ENCODE measurements around the gene CBARP.

Gene CBARP

DNA sequence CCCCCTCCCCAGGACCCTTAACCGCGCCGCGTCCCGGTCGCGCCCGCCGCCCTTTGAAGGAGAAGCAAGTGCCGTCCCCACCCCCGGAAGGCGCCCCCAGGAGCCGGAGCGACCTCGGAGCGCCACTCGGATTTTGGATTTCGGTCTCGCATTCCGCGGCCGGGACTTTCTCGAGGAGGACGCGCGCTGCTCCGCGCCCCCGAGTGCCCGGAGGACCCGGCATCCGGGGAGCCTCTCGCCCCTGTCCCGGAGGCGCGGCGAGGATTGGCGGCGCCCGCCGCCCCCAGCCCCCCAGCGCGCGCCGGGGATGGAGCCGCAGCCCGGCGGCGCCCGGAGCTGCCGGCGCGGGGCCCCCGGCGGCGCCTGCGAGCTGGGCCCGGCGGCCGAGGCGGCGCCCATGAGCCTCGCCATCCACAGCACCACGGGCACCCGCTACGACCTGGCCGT lies 12.2 kb upstream of the CBARP start (continued):
- TF ChIP-seq ZNF544 (tag by site-specific recombination; IDR thresholded peaks at IDR 0.05) (no peak), ZNF146 (tag by site-specific recombination; IDR thresholded peaks at IDR 0.05) (0 out of 2 replicates have a peak, but pooled peaks have one; percentile 8), ZBTB21 (tag by site-specific recombination; IDR thresholded peaks at IDR 0.05) (no peak), ZNF174 (tag by site-specific recombination; IDR thresholded peaks at IDR 0.05) (no peak), KLF10 (tag by site-specific recombination; IDR thresholded peaks at IDR 0.05) (peak; percentile 3; the same call in 1 of the 2 replicates), KLF9 (tag by site-specific recombination; IDR thresholded peaks at IDR 0.05; ENCODE audit: low read depth) (no peak), FEZF1 (tag by site-specific recombination; IDR thresholded peaks at IDR 0.05) (no peak), ZFP37 (tag by site-specific recombination; IDR thresholded peaks at IDR 0.05) (no peak), ZNF24 (tag by site-specific recombination; IDR thresholded peaks at IDR 0.05) (no peak), OSR2 (tag by site-specific recombination; IDR thresholded peaks at IDR 0.05) (no peak), EGR2 (tag by site-specific recombination; IDR thresholded peaks at IDR 0.05; ENCODE audit: low read depth) (no peak), ZNF274 (IDR thresholded peaks at IDR 0.05; ENCODE audit: low read length) (no peak), ZNF274 (tag by site-specific recombination; IDR thresholded peaks at IDR 0.05; ENCODE audit: borderline replicate concordance) (no peak), ZNF292 (tag by site-specific recombination; IDR thresholded peaks at IDR 0.05; ENCODE audit: borderline replicate concordance, low read depth) (no peak), ZNF624 (tag by site-specific recombination; IDR thresholded peaks at IDR 0.05) (no peak), ZNF426 (tag by site-specific recombination; IDR thresholded peaks at IDR 0.05) (no peak), SALL2 (tag by site-specific recombination; IDR thresholded peaks at IDR 0.05; ENCODE audit: borderline replicate concordance) (no peak), OVOL3 (tag by site-specific recombination; IDR thresholded peaks at IDR 0.05) (no peak), ZNF19 (tag by site-specific recombination; IDR thresholded peaks at IDR 0.05; ENCODE audit: low read depth) (no peak), ZNF791 (tag by site-specific recombination; IDR thresholded peaks at IDR 0.05) (no peak), SETDB1 (IDR thresholded peaks at IDR 0.05; ENCODE audit: insufficient read length, low read length) (no peak), YY1 (tag by site-specific recombination; IDR thresholded peaks at IDR 0.05) (no peak), ZNF341 (tag by site-specific recombination; IDR thresholded peaks at IDR 0.05; ENCODE audit: low read depth) (peak; percentile 16; the same call in 1 of the 2 replicates), SP7 (tag by site-specific recombination; IDR thresholded peaks at IDR 0.05) (peak; percentile 32), HOXD13 (CRISPR knock-in tag; IDR thresholded peaks at IDR 0.05; ENCODE audit: borderline replicate concordance) (no peak), ZNF10 (tag by site-specific recombination; IDR thresholded peaks at IDR 0.05) (no peak)
- TF ChIP-seq, protein P1, sequence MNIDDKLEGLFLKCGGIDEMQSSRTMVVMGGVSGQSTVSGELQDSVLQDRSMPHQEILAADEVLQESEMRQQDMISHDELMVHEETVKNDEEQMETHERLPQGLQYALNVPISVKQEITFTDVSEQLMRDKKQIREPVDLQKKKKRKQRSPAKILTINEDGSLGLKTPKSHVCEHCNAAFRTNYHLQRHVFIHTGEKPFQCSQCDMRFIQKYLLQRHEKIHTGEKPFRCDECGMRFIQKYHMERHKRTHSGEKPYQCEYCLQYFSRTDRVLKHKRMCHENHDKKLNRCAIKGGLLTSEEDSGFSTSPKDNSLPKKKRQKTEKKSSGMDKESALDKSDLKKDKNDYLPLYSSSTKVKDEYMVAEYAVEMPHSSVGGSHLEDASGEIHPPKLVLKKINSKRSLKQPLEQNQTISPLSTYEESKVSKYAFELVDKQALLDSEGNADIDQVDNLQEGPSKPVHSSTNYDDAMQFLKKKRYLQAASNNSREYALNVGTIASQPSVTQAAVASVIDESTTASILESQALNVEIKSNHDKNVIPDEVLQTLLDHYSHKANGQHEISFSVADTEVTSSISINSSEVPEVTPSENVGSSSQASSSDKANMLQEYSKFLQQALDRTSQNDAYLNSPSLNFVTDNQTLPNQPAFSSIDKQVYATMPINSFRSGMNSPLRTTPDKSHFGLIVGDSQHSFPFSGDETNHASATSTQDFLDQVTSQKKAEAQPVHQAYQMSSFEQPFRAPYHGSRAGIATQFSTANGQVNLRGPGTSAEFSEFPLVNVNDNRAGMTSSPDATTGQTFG (tag by site-specific recombination; IDR thresholded peaks at IDR 0.05; ENCODE audit: borderline replicate concordance), result no peak
- TF ChIP-seq, protein P2, sequence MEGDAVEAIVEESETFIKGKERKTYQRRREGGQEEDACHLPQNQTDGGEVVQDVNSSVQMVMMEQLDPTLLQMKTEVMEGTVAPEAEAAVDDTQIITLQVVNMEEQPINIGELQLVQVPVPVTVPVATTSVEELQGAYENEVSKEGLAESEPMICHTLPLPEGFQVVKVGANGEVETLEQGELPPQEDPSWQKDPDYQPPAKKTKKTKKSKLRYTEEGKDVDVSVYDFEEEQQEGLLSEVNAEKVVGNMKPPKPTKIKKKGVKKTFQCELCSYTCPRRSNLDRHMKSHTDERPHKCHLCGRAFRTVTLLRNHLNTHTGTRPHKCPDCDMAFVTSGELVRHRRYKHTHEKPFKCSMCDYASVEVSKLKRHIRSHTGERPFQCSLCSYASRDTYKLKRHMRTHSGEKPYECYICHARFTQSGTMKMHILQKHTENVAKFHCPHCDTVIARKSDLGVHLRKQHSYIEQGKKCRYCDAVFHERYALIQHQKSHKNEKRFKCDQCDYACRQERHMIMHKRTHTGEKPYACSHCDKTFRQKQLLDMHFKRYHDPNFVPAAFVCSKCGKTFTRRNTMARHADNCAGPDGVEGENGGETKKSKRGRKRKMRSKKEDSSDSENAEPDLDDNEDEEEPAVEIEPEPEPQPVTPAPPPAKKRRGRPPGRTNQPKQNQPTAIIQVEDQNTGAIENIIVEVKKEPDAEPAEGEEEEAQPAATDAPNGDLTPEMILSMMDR (tag by site-specific recombination; IDR thresholded peaks at IDR 0.05), result 0 out of 2 replicates have a peak, but pooled peaks have one; percentile 2
- TF ChIP-seq, protein P3, sequence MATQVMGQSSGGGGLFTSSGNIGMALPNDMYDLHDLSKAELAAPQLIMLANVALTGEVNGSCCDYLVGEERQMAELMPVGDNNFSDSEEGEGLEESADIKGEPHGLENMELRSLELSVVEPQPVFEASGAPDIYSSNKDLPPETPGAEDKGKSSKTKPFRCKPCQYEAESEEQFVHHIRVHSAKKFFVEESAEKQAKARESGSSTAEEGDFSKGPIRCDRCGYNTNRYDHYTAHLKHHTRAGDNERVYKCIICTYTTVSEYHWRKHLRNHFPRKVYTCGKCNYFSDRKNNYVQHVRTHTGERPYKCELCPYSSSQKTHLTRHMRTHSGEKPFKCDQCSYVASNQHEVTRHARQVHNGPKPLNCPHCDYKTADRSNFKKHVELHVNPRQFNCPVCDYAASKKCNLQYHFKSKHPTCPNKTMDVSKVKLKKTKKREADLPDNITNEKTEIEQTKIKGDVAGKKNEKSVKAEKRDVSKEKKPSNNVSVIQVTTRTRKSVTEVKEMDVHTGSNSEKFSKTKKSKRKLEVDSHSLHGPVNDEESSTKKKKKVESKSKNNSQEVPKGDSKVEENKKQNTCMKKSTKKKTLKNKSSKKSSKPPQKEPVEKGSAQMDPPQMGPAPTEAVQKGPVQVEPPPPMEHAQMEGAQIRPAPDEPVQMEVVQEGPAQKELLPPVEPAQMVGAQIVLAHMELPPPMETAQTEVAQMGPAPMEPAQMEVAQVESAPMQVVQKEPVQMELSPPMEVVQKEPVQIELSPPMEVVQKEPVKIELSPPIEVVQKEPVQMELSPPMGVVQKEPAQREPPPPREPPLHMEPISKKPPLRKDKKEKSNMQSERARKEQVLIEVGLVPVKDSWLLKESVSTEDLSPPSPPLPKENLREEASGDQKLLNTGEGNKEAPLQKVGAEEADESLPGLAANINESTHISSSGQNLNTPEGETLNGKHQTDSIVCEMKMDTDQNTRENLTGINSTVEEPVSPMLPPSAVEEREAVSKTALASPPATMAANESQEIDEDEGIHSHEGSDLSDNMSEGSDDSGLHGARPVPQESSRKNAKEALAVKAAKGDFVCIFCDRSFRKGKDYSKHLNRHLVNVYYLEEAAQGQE (tag by site-specific recombination; IDR thresholded peaks at IDR 0.05), result peak; percentile 2; the same call in 1 of the 2 replicates

All from HEK293 (cell line).